ENCODE data around the gene PRDM16. TPM values are rescaled to one million over a fixed set of nuclear protein-coding genes. Genes with fewer than 3 reads are reported as not detected.

PRDM16 gene
- total RNA-seq, 4 donors from 2014 or later = 5.9 to 41.7 (median 11.2) TPM

DNA sequence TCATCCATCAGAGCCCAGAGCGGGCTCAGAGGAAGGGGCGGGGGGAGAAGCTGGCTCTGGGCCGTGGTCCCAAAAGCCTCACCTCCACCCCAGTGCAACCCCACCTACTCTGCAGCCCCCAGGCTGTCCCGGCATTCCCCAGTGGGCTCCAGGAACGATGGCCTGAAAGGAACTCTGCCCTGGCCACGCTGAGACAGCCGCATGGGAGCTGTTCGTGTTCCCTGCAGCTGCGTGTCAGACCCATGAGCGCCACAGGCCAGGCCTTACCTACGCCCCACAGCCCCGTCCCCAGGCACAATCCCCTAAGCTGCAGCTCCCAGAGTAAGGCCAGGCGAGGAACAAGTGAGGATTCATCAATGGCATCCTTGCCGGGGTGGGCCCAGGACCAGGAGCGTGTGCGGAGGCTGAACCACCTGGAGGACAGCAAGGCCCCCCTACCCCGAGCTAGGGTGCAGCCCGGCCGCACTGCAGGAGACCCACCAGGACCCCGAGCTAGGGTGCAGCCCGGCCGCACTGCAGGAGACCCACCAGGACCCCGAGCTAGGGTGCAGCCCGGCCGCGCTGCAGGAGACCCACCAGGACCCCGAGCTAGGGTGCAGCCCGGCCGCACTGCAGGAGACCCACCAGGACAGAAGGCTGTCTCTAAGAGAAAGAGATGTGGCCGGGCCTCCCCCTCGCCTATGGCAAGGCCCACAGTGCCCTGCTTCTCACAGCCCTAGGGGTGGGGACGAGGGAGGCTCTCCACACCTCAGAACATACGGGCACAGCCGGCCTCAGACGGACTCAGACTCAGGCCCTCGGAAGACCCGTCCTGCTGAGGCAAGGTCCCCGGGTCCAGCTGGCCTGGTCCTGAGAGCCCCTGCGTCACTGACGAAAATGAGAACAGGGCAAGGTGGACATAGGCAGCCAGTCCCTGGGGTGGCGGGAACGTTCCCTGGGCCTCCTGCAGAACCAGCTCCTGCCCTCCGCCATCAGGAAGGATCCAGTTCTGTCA is 359.0 kb downstream of the PRDM16 start:
- no peak overlapping the region for H3K27ac ChIP-seq
- peaks cover 0 to 30% (median 0%) of the 10 kb centered on the region in 3 donors for H3K36me3 ChIP-seq
- 86 to 90% methylated on average over 19 to 24 of the region's 43 CpGs for WGBS, 2 donors
- H3K4me3 ChIP-seq = no peak overlapping the region
- DNase-seq (ENCODE audit: low spot score in 2 of 2) = no peak
- H3K4me1 ChIP-seq = peaks cover 0 to 36% (median 18%) of the 10 kb centered on the region in 4 donors
- no peaks in the 10 kb centered on the region for H3K27me3 ChIP-seq
- TF ChIP-seq POLR2A (IDR thresholded peaks at IDR 0.05) (no peak), EP300 (IDR thresholded peaks at IDR 0.05) (no peak)
- TF ChIP-seq, protein P1, sequence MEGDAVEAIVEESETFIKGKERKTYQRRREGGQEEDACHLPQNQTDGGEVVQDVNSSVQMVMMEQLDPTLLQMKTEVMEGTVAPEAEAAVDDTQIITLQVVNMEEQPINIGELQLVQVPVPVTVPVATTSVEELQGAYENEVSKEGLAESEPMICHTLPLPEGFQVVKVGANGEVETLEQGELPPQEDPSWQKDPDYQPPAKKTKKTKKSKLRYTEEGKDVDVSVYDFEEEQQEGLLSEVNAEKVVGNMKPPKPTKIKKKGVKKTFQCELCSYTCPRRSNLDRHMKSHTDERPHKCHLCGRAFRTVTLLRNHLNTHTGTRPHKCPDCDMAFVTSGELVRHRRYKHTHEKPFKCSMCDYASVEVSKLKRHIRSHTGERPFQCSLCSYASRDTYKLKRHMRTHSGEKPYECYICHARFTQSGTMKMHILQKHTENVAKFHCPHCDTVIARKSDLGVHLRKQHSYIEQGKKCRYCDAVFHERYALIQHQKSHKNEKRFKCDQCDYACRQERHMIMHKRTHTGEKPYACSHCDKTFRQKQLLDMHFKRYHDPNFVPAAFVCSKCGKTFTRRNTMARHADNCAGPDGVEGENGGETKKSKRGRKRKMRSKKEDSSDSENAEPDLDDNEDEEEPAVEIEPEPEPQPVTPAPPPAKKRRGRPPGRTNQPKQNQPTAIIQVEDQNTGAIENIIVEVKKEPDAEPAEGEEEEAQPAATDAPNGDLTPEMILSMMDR (IDR thresholded peaks at IDR 0.05) = no peak
- H3K9me3 ChIP-seq = no peaks in the 10 kb centered on the region

DNA sequence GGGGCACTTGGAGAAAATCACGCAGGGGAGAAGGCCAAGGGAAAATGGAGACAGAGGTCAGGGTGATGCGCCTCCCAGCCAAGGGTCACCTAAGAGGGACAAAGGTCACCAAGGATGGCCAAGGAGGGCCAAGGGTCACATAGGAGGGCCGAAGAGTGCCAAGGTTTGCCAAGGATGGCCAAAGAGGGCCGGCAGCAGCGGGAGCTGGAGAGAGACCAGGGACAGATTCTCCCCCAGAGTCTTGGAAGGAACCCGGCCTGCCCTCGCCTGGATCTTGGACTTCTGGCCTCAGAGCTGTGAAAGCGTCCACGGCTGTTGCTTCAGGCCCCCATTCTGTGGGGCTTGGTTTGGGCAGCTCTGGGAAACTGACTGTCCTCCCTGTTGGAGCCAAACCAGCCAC is 359.9 kb downstream of the PRDM16 start:
- Histone ChIP-seq H3K27ac (no peak overlapping the region), H3K4me1 (peaks cover 0 to 29% (median 13%) of the 10 kb centered on the region in 4 donors), H3K9me3 (no peaks in the 10 kb centered on the region), H3K27me3 (no peaks in the 10 kb centered on the region), H3K4me3 (no peak overlapping the region), H3K36me3 (peaks cover 0 to 34% (median 0%) of the 10 kb centered on the region in 3 donors)
- 67 to 76% methylated on average over 9 of the region's 9 CpGs for WGBS, 2 donors
- TF ChIP-seq, protein P1 (IDR thresholded peaks at IDR 0.05) = no peak
- no peak for TF ChIP-seq EP300 (IDR thresholded peaks at IDR 0.05)
- TF ChIP-seq POLR2A (IDR thresholded peaks at IDR 0.05) = no peak
- DNase-seq (ENCODE audit: low spot score in 2 of 2) = no peak

DNA sequence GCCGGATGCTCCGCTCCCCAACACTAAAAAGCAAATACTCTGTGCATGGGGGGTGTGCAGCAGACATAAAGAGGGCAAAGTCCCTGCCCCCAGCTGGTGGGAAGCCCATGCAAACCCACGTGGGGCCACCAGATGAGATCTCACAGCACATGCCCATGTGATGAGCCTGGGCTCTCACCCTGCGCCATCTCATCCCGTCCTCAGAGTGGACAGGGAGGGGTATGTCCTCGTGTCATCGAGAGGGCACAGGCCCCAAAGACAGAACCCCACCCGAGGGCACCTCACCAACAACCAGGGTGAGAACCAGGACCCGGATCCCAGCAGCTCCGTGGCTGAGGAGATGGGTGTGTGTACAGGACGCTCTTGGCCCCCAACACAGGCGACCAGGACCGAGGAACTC is 360.3 kb downstream of the PRDM16 start:
- Histone ChIP-seq H3K4me3 (no peak overlapping the region), H3K36me3 (peaks cover 0 to 38% (median 0%) of the 10 kb centered on the region in 3 donors)

DNA sequence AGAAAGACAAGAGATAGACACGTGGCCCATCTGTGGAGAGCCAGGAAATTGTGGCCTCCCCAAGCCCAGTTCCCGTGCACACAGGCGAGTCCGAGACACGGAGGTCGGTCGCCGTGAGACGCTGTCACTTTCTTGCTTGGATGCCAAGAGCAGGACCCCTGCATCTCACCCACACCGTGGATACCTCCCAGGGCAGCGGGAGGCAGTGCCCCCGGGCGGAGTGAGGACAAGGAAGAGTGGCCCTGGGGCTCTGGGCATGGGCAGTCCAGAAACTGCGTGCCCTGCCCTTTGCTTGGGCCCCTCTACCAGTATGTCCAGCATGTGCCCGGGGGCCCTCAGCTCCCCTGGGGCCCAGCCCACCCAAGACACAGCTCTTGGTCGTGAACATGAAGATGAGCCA is 360.8 kb downstream of the PRDM16 start:
- no peak overlapping the region for H3K4me3 ChIP-seq
- no peak for DNase-seq (ENCODE audit: low spot score in 2 of 2)
- H3K27ac ChIP-seq = peak overlapping the region in 2 of 4 donors; percentile 50 to 54
- peaks cover 0 to 20% (median 4%) of the 10 kb centered on the region in 4 donors for H3K4me1 ChIP-seq
- TF ChIP-seq, protein P1 (IDR thresholded peaks at IDR 0.05) = no peak
- TF ChIP-seq EP300 (IDR thresholded peaks at IDR 0.05) (no peak), POLR2A (IDR thresholded peaks at IDR 0.05) (no peak)
- H3K9me3 ChIP-seq = no peaks in the 10 kb centered on the region
- H3K27me3 ChIP-seq = no peaks in the 10 kb centered on the region
- WGBS, 2 donors = 74 to 80% methylated on average over 16 of the region's 16 CpGs
- peaks cover 0 to 42% (median 0%) of the 10 kb centered on the region in 3 donors for H3K36me3 ChIP-seq

More for the DNA sequence above, 360.3 kb downstream of the PRDM16 start:
- no peak for DNase-seq (ENCODE audit: low spot score in 2 of 2)
- TF ChIP-seq, protein P1 (IDR thresholded peaks at IDR 0.05) = no peak
- TF ChIP-seq EP300 (IDR thresholded peaks at IDR 0.05) = no peak
- TF ChIP-seq POLR2A (IDR thresholded peaks at IDR 0.05) = no peak
- no peaks in the 10 kb centered on the region for H3K27me3 ChIP-seq
- H3K9me3 ChIP-seq = no peaks in the 10 kb centered on the region
- WGBS, 2 donors = 86 to 90% methylated on average over 12 to 13 of the region's 13 CpGs
- peaks cover 0 to 24% (median 9%) of the 10 kb centered on the region in 4 donors for H3K4me1 ChIP-seq
- peak overlapping the region in 1 of 4 donors; percentile 54 for H3K27ac ChIP-seq

DNA sequence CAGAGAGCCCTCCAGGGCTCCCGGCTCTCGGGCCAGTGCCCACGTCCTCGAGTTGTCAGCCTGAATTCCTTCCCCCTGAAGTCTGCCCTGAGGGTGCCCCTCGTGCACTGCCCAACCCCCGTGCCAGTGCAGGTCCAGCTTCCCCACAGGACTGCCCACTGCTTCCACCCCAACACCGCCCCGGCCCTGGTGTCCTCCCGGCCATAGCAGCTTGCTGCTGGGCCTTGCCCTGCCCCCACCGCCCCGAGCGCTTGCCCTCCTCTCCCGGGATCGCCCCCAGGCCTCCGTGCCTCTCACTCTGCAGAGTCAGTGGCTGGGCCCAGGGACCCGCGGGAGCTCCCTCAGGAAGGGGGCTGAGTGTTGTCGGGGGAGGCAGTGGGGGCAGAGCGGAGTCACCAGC is 361.4 kb downstream of the PRDM16 start:
- H3K27me3 ChIP-seq = no peaks in the 10 kb centered on the region
- H3K36me3 ChIP-seq = peaks cover 0 to 43% (median 0%) of the 10 kb centered on the region in 3 donors
- no peaks in the 10 kb centered on the region for H3K9me3 ChIP-seq
- 50 to 59% methylated on average over 16 to 19 of the region's 19 CpGs for WGBS, 2 donors
- DNase-seq (ENCODE audit: low spot score in 2 of 2) = no peak
- peak overlapping the region in 2 of 4 donors; percentile 50 to 54 for H3K27ac ChIP-seq
- TF ChIP-seq POLR2A (IDR thresholded peaks at IDR 0.05) (no peak), EP300 (IDR thresholded peaks at IDR 0.05) (no peak)
- TF ChIP-seq, protein P1 (IDR thresholded peaks at IDR 0.05) = no peak
- H3K4me3 ChIP-seq = no peak overlapping the region
- H3K4me1 ChIP-seq = peaks cover 0 to 19% (median 4%) of the 10 kb centered on the region in 4 donors
